Femur (tissue), 1 donor: ENCODE measurements around the gene LIMA1.

ENCODE experiments used
- DNase-seq: peaks from one replicate; pipeline ENCODE4 v3.0.0-alpha.2; 2017

LIMA1 gene

DNA sequence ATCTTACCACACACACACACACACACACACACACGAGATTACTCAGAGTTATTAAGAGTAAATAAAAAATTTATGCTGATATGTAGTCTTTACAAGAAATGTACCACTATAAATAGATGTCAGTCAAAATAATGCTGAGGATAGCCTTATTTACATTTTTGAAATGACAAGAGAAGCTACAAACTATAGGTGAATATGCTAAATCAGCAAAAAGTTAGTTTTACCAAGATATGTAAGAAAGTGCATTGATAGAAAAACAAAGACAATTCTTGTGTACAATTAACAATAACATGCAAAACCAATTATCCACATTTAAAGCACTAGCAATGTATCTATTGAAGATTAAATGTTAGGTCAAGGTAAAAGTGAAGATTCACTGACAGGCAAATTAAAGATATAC, 69.3 kb downstream of the LIMA1 start:
- no peak for DNase-seq

DNA sequence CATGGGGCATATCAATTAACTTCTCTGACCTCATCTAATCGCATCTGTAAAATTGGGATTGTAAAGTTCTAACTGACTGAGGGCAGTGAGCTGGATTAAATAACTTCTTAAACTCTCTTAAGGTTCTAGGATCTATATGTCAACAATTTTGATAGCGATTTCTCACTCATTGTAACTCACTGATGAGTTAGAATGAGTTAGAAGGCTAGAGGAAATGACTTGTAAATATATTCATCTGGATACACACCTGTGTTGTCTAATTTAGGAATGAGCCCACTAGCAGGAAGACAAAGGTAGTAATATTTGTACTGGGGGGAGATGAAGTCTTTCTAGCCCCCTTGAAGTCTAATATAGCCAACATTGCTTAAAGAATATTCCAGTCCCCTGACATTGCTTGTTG, 69.9 kb downstream of the LIMA1 start:
- no peak for DNase-seq

DNA sequence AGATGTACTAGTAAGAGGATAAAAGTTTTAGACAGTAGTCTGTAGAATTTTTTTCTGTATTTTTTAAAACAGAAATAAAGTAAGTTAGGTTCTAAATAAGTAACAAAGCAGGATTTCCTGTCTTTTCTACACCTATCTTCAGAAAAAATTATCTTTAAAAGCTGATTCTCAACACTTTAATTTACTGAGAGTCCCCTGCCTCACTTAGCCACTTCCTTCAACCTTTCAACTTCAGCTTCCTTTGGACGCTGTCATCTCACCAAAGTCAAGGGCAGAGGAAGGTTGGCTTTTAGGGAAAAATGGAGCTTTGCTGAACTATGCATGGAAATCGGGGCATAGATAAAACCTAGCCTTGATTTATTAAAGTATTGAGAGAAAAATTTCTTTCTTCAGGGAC, 71.3 kb downstream of the LIMA1 start:
- no peak for DNase-seq

DNA sequence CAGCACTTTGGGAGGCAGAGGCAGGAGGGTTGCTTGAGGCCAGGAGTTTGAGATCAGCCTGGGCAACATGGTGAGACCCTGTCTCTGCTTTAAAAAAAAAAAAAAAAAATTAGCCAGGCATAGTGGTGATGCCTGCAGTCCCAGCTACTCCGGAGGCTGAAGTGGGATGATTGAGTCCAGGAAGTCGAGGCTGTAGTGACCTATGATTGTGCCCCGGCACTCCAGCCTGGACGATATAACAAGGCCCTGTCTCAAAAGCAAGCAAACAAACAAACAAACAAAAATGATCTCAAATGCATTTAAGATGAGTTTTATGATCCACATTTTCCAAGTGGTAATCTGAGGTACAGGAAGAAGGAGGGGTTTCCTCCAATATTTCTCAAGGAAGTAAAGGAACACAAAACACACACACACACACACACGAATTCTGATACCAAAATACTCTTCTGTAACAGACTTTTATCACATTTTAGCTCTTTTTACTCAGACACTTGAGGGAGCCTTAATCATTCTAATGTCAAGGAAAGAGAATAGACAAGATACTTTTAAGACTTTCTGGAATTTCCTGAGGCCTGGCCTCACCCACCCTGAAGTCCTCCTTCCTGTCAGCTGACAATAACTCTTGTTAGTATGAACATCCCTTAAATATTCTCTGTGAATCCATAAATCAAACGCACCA, 71.8 kb downstream of the LIMA1 start:
- no peak for DNase-seq

DNA sequence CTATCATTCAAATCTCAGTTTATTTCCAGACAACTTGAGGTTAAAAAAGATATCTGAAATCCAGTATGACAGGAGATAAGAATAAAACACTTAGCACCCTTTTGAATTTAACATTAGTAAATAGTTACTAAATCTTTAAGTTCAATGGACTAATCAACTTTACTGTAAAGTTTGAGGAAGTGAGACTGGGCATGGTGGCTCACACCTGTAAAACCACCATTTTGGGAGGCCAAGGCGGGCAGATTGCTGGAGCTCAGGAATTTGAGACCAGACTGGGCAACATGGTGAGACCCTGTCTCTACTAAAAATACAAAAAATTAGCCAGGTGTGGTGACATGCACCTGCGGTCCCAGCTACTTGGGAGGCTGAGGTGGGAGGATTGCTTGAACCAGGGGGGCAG, 75.9 kb downstream of the LIMA1 start:
- DNase-seq, result no peak

DNA sequence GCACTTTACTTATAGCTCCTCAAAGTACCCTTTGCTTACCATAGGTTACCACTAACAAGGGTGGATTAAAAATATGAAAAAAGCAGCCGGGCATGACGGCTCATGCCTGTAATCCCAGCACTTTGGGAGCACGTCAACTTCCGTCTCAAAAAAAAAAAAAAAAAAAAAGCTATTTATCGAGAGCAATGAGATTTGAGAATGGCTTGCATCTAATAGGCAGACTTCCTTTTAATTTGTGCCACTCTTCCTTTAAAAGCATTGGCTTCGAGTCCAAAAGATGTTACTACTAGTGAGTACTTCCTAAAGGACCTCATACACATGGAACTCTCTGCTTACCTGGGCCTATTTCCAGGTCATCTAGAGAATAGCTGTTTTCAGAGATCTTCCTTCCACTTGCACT, 77.7 kb downstream of the LIMA1 start:
- DNase-seq, result no peak

DNA sequence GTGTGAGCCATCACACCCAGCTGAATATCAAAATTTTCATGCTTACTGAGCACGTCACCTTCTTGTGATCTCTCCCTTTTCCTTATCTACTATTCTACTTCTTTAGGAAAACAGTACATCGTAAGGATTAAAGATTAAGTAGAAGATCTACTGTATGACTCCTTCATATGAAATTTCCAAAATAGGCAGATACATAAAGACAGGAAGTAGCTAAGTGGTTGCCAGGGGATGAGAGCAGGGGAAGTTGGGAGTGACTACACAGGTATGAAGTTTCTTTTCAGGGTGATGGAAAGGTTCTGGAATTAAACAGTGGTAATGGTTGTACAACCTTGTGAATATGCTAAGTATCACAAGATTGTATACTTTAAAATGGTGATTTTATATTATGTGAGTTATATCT, 79.6 kb downstream of the LIMA1 start:
- no peak for DNase-seq

DNA sequence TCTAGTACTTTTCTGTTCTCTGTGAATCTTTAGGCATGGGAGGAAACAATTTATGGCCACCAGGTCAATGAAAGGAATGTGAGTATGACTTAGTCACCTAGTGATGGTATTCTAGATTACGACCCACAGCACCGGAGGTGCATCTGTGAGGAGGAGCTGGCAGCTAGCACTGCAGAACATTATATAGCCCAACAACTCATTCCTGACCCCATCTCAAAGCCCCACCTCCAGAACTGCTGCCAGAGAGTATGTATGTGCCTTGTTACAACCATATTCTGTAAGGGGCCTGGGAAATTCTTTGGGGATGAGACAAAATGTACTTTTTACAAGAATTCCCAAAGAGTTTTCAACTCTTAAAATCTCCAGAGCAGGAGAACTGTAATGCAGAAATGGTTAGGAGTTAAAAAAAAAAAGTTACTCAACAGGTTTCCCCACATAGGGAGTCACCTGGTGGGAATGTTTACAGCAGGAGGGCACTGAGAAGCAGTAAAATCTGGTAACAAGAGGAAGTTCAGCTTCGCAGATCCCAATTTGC, 81.3 kb downstream of the LIMA1 start:
- DNase-seq, result no peak

DNA sequence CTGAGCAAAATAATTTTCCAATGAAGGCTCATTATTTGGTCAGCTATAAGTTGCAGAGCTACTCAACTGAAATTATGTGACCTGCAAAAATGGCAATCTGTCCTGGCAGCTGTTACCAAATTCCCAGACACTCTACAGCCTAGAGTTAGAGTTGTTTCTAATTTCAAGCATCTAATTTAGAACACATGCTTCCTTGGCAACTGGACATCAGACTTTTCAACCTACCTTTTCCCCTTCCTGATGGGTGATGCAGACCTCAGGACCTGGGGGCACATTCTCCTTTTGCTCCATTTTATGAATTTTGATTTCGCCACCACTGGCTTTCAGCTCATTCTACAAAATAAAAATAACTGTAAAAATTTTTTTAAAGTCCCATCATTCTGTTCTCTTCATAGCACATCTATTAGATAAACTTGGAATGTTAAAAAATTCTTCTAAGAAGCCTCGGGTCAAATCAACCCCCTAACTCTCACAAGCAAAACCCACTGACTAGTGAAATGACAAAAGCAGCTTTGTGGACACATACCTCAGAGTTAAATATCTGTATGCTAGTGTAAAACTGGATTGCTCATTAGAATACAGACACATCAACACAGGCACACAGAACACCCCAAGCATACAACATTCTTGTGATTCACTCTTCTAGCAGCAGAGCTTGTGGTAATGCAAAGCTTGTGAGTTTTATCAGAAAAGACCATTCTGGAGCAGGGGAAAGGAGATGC, 82.6 kb downstream of the LIMA1 start:
- DNase-seq, result peak; percentile 36

DNA sequence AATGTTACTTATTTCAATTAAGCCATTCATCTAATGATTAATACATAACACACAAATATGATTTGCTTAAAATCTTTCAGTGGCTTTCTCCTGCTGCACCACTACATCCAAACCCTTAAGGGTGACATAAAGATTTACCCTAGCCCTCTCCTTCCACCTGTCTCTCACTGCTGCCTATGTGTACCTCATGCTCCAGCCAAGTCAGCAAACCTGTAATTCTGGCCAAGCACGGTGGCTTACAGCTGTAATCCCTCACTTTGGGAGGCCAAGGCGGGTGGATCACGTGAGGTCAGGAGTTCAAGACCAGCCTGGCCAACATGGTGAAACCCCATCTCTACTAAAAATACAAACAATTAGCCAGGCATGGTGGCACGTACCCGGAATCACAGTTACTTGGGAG, 84.5 kb downstream of the LIMA1 start:
- no peak for DNase-seq

DNA sequence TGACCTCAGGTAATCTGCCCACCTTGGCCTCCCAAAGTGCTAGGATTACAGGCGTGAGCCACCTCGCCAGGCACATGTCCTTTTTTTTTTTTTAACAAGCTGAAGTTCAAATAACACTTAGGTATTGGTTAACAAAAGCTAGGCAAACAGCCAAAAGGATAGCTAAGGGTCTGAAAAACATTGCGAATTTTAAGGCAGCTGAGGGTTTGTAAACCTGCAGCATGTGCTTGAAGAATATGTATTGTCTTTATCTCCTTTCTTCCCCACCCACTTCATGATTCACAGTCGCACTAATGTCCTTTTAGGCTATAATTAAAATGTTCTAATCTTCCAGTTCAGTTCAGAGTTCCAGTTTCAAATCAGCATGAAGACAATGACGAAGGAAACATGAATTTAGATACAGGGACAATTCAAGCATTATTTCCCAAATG, 86.0 kb downstream of the LIMA1 start:
- DNase-seq, result no peak

DNA sequence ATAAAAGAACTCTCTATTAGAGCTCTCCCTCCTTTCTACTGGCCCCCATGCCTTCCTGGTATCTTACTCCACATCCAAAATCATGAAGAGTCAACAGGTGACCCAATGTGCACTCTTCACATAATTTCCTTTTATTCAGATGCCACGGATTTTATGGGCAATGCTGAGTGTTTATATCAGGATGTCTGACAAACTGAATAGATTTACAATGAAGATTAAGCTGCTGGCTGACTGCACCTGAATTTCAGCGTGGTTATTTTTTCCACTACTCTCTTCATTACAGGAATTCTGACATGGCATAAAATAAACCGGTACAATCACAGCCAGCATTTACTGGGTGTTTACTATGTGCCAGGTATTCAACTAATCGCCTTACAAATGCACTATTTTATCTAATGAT, 86.8 kb downstream of the LIMA1 start:
- DNase-seq, result no peak

DNA sequence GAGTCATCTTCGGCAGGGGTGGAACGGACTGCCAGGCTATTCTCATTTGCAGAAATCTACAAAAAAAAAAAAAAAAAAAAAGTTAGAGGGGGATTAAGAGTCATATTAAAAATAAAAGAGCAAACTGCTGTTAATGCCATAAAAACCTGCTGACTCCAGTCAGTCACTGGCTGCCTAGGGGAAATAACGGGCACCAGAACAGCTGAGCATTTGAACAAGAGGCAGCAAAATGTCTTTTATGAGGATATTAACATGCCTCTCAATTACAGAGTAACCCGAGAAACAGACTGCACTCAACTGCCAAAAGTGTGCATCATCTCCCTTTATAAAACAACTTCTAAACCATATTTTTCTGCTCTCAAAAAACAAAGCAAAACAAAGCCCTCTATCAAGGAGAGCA, 87.5 kb downstream of the LIMA1 start:
- peak; percentile 53 for DNase-seq

DNA sequence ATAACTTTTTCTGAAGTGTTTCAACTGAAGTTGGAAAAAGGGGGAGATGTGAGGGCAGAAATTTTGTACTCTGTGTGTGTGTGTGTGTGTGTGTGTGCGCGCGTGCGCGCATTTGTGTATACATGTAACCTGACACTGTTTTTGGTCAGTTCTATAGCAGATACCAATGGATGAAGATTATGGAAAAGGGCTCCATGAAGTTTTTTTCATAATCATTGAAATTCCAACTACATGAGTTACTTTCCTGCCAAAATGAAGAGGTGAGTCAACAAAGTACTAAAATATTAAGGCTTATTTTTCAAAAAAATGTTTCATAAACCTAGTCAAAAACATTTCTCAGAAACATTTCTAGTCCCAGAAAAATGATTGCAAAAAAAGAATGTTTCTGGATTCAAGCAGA, 90.4 kb downstream of the LIMA1 start:
- no peak for DNase-seq

DNA sequence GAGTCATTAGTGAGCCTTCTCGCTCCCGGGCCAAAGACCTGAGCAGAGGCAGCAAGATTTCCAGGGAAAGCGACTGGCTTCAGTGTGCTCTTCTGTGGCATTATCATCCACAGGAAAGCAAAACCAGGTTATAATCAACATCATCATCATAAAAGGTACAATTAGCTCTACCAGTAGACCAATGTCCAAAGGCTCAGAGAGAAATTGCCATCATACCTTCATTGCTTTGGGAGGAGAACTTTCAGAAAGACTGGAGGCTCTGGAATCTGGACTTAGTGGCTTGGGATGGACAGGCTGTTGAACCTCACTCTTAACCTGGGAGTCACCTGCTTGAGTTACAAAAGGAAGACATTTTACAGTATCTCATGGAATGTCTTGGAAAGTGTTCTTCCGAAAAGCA, 91.1 kb downstream of the LIMA1 start:
- no peak for DNase-seq

DNA sequence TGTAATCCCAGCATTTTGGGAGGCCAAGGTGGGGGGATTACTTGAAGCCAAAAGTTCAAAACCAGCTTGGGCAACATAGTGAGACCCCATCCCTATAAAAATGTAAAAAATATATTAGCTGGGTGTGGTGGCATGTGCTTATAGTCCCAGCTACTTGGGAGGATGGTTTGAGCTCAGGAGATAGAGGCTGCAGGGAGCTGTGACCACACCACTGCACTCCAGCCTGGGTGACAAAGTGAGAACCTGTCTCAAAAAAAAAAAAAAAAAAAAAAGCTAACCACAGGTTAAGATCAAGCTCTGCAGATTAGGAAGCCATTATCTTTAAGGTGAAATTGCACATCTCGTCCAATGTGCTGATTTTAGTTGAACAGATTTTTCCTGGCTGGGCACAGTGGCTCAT, 92.5 kb downstream of the LIMA1 start:
- DNase-seq, result no peak

DNA sequence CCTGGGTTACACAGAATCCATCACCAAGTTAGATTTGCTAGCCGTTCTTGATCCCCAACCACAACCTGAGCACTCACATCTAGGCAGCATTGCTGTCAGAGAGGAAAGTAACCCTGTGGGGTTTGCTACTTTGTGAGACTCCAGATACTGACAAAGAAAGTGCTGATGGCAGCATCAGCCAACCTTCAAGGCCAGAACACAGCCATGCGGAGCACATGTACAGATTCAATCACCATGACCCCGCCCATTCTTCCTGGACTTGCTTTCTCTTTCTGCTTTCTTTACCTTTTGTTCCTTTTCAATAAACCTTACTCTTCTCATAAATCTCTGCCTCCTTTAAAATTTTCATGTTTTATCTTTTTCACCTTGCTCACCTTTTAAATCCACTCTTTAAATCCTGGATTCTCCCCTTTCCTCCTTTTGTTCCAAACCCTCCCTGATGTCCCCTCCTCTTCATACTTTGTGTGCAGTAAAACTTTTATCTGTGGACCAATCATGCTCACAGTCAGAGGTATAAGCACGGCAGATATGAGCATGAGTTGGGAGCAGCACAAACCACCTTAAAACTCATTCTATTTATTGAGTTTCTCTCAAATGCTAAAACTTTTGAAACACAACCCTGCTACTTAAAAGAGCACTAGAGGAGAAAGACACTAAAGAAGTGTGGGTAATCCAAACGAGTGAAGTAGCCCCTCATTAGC, 94.3 kb downstream of the LIMA1 start:
- DNase-seq, result no peak

DNA sequence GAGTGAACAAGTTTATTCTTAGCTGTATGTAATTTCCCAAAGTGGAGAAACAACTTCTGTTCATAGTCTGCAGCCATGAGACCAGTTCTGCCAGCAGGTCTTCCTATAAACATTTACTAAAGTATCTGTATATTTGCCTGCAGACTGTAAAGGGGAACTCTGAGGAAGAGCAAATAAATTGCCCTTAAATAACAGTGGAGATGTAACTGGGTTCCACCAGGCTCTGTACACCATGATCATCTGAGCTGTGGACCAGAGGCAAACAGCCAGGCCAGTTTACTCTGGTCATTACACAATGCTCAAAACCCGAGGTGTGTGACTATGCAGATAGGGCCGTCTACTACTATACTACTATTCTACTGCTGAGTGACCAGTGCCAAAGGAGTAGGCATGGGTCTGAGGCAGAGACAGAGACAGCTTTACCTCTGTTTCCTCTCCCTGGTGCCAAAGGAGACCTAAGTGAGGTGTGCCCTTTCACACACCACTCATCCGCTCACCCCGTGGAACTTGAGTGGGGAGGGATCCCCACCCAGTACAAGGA, 95.0 kb downstream of the LIMA1 start:
- DNase-seq, result no peak

DNA sequence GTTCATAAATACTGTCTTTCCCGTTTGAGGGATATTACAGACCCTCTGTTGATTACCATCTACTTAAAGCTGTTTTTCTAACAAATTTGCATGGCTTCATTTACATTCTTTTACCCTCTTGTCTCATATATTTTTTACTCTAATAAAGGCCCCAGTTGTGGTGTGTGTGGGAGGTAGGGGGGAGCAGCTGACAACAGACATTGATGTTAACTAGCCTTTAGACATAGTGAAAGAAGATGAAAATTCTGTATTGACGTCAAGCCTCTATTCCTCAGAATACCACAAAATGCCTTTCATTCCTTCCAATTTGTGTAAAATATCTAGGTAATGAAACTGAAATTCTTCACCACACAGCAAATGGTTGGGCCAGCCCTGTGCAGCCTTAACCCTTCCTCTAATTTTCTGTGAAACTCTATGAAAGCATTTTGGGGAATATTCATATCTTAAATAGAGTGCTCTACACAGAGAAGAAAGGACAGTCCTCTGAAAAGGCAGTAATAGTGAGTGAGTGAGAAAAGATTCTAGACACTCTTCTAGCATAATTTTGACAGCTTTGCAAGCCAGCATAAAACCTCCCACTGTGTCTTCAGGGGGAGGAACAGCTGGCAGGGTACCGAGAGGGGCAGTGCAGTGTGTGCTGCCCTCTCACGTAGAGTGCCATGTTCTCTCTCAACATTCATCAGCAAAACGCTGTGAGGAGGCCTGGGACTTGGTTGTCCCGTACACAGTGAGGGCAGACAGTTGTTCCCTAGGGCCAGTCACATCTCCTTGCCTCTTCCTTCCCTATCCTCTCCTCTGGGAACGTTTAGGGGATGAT, 96.0 kb downstream of the LIMA1 start:
- no peak for DNase-seq

DNA sequence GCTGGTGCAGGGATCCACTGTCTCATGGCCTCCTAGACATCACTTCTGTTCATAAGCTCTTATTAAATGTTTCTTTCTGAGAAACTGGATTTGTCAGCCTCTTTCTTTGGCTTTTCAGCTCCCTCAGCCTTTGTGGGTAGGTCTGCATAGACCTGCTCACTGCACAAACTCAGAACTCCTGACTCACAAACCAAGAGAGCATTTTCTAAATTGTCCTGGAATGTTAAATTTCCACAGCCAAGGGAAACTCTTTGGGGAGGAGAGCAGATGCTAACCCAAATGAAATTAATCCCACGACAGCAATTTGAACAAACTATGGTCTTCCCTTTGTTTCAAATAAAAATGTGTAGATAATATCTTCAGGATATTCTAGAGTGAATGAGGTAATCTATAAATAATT, 96.6 kb downstream of the LIMA1 start:
- no peak for DNase-seq

DNA sequence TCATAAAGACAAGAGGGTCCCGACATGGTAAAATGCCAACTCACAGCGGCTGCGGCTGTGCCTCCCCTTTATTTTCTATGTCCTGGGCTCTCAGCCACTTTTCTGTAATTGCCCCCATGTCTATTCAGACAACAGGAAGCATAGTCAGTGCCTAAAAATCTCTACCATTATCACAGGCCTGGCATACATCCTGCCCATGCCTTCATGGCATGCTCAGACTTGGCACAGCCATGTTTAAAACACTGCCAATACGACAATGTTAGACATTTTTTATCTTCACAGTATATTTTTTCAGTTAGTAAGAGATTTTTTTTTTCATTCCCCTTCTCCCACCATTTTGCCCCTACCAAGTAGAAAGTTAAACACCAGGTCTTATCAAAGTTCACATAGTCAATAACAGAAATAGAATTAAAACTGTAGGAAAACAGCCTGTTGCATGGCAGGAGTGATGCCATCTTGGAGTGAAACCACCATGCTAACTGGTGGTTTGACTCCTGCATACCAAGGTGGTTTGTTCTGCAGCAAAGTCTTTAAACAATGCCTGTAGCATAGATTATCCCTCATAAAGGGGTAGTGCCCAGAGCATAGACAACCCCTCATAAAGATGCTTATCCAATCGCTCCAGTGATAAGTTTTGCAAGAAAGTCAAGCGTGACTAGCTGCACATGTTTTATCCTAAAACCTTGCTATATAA, 97.2 kb downstream of the LIMA1 start:
- no peak for DNase-seq

DNA sequence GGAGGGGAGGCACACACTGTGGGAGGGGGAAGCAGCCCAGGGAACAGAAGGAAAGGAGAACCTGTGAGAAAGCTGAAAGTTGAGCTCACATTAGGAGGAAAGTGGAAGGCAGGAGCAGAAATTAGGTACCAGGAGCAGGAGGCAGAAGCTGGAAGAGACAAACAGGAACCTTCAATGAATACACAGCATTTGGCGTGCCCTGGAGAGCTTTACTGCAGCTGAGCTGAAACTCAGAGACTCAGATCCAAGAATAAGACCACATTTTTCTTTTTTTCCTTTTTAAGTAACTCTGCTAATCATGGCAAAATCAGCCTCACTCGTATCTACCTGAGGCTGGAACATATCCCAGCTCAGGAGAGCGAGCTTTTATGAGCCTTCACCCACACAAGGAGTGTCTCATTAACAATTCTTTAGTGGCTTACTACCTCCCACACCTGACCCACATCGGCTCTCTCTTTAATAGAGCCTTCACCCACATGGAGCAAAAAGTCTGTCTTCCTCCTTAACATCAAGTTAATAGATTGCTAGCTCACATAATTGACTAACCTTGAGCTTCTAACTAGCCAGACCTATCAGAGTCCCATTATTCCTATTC, 97.9 kb downstream of the LIMA1 start:
- no peak for DNase-seq
